Thoracic aorta (tissue), 2 donors: ENCODE data around the gene PTPRCAP. TPM values are rescaled to one million over a fixed set of nuclear protein-coding genes. Genes with fewer than 3 reads are reported as not detected.

Experiments
- ATAC-seq: fragments of 150-250 bp; one replicate; pipeline ENCODE4 v1.8.0; 2017; ENCODE audit warnings: low read depth; ENCODE audit not compliant: insufficient number of reproducible peaks, low FRiP score
- DNase-seq: peaks from one replicate; pipeline ENCODE4 v3.0.0-alpha.2; 2020; ENCODE audit warnings: low spot score
- H3K27ac ChIP-seq, 2 donors: fragments of 200-600 bp; sonication (generic); 1 replicate in 1 of 2; 2 replicates in 1 of 2; pipeline ENCODE4 v1.5.1; 2016; ENCODE audit warnings: mild to moderate bottlenecking in 2 of 2, moderate library complexity in 2 of 2
- H3K27me3 ChIP-seq: fragments of 200-600 bp; sonication (generic); replicated peaks from 2 replicates; pipeline ENCODE4 v1.6.0; 2016; ENCODE audit warnings: mild to moderate bottlenecking; ENCODE audit not compliant: insufficient read depth
- H3K36me3 ChIP-seq: fragments of 200-600 bp; sonication (generic); one replicate; pipeline ENCODE4 v1.5.1; 2016
- H3K4me1 ChIP-seq, 2 donors: fragments of 200-600 bp; sonication (generic); 1 replicate in 1 of 2; 2 replicates in 1 of 2; pipeline versions ENCODE4 v1.5.1 to v1.6.0; 2016; ENCODE audit warnings: low read depth in 2 of 2, mild to moderate bottlenecking in 1 of 2; ENCODE audit not compliant: control insufficient read depth in 1 of 2
- H3K4me3 ChIP-seq: fragments of 200-600 bp; sonication (generic); 2 replicates; pipeline ENCODE4 v1.5.1; 2016; ENCODE audit warnings: mild to moderate bottlenecking
- H3K9me3 ChIP-seq: fragments of 200-600 bp; sonication (generic); 2 replicates; pipeline ENCODE4 v1.5.1; 2016
- CTCF ChIP-seq: fragments of 200-600 bp; sonication (generic); IDR thresholded peaks from one replicate; pipeline ENCODE4 v1.5.1; 2019; ENCODE audit warnings: antibody characterized with exemption
- total RNA-seq, 2 donors: library from RNA; depleted of rRNA; stranded (reverse); fragments of >200 nt; gene quantifications; one replicate each; pipeline versions ENCODE4 v1.1.0 to v1.2.3, GENCODE V29; 2016

PTPRCAP gene
- total RNA-seq, 2 donors from 2014 or later = 4.0 to 7.2 TPM

- H3K4me3 ChIP-seq = no peak overlapping the region
- H3K9me3 ChIP-seq = no peaks in the 10 kb centered on the region
- no peak for DNase-seq
- no peaks in the 10 kb centered on the region for H3K27me3 ChIP-seq
- peaks cover 9 to 32% of the 10 kb centered on the region in 2 donors for H3K4me1 ChIP-seq
- H3K27ac ChIP-seq = no peak overlapping the region
- ATAC-seq = no peak
- no peak for TF ChIP-seq CTCF
- H3K36me3 ChIP-seq = no peaks in the 10 kb centered on the region
These were observed 24.1 kb downstream of the PTPRCAP start for GRCh38 chr11:67413266-67413849.

- no peaks in the 10 kb centered on the region for H3K36me3 ChIP-seq
- no peaks in the 10 kb centered on the region for H3K9me3 ChIP-seq
- DNase-seq = no peak
- TF ChIP-seq CTCF = no peak
- H3K4me1 ChIP-seq = peaks cover 9 to 25% of the 10 kb centered on the region in 2 donors
- no peak overlapping the region for H3K27ac ChIP-seq
- no peaks in the 10 kb centered on the region for H3K27me3 ChIP-seq
- no peak overlapping the region for H3K4me3 ChIP-seq
- ATAC-seq = no peak
These were observed 24.8 kb downstream of the PTPRCAP start for GRCh38 chr11:67412495-67413179.

- Histone ChIP-seq H3K4me1 (peaks cover 9 to 17% of the 10 kb centered on the region in 2 donors), H3K9me3 (no peaks in the 10 kb centered on the region), H3K27ac (no peak overlapping the region), H3K36me3 (no peaks in the 10 kb centered on the region), H3K4me3 (no peak overlapping the region), H3K27me3 (no peaks in the 10 kb centered on the region)
- DNase-seq = no peak
- no peak for ATAC-seq
- no peak for TF ChIP-seq CTCF
These were observed 25.7 kb downstream of the PTPRCAP start for GRCh38 chr11:67411785-67412152.

- TF ChIP-seq CTCF = no peak
- Histone ChIP-seq H3K4me1 (peaks cover 4 to 11% of the 10 kb centered on the region in 2 donors), H3K9me3 (no peaks in the 10 kb centered on the region), H3K27ac (no peak overlapping the region), H3K36me3 (no peaks in the 10 kb centered on the region), H3K27me3 (no peaks in the 10 kb centered on the region), H3K4me3 (no peak overlapping the region)
- DNase-seq (no peak), ATAC-seq (no peak)
These were observed 26.3 kb downstream of the PTPRCAP start for GRCh38 chr11:67410984-67411784.

GRCh38 chr11:67410369-67410831, 27.1 kb downstream of the PTPRCAP start:
- no peak overlapping the region for H3K27ac ChIP-seq

More at GRCh38 chr11:67410369-67410831, 27.1 kb downstream of the PTPRCAP start:
- Histone ChIP-seq H3K4me1 (peaks cover 3 to 4% of the 10 kb centered on the region in 2 donors), H3K36me3 (no peaks in the 10 kb centered on the region), H3K27me3 (peaks cover 5% of the 10 kb centered on the region), H3K9me3 (no peaks in the 10 kb centered on the region), H3K4me3 (no peak overlapping the region)
- no peak for TF ChIP-seq CTCF
- no peak for ATAC-seq
- DNase-seq = no peak
